H1 (cell line): ENCODE results near the gene MAGEB4. TPM values are rescaled to one million over a fixed set of nuclear protein-coding genes. Genes with fewer than 3 reads are reported as not detected.

Experiments used
- CTCF ChIA-PET: fragments of 300-600 bp; sonication (Branson Sonifier 250); formaldehyde crosslinking; loops from one replicate; lab custom pipeline; 2021; ENCODE audit not compliant: partially characterized antibody; lab: Charles Lee
- POLR2A ChIA-PET: fragments of 300-600 bp; sonication (Branson Sonifier 250); formaldehyde crosslinking; loops from one replicate; lab custom pipeline; 2021; ENCODE audit warnings: inconsistent platforms; ENCODE audit not compliant: partially characterized antibody; lab: Charles Lee
- DNase-seq, 2 experiments: peaks; one replicate each; pipeline versions ENCODE4 v3.0.0 to v3.0.0-alpha.2; 2010 to 2022; ENCODE audit warnings: low spot score in 2 of 2, low read depth in 1 of 2, mixed read lengths in 1 of 2
- FAIRE-seq: peaks from 2 replicates; lab custom pipeline; 2011; peaks lifted over from hg19 to GRCh38; lab: Jason Lieb, UNC
- H2AFZ ChIP-seq: 2 replicates; pipeline ENCODE4 v1.8.1; 2012; ENCODE audit warnings: low read length, inconsistent platforms
- H2AK5ac ChIP-seq: 2 replicates; pipeline ENCODE4 v1.6.1; 2013; ENCODE audit warnings: low read depth, low read length
- H2BK120ac ChIP-seq: replicated peaks from 2 replicates; pipeline ENCODE3; 2013; ENCODE audit warnings: low read depth, low read length, inconsistent platforms
- H2BK12ac ChIP-seq: 2 replicates; pipeline ENCODE4 v1.6.1; 2013; ENCODE audit warnings: low read depth, low read length
- H2BK15ac ChIP-seq: 2 replicates; pipeline ENCODE4 v1.6.1; 2013; ENCODE audit warnings: low read length
- H2BK20ac ChIP-seq: 2 replicates; pipeline ENCODE4 v1.6.1; 2013; ENCODE audit warnings: low read length
- H2BK5ac ChIP-seq: 2 replicates; pipeline ENCODE4 v1.6.1; 2013; ENCODE audit warnings: low read depth, low read length
- H3K14ac ChIP-seq: 2 replicates; pipeline ENCODE4 v1.6.1; 2013; ENCODE audit warnings: inconsistent platforms; ENCODE audit not compliant: insufficient read length
- H3K18ac ChIP-seq: 2 replicates; pipeline ENCODE4 v1.6.1; 2013; ENCODE audit warnings: low read length; ENCODE audit errors: extremely low read depth
- H3K23ac ChIP-seq: 2 replicates; pipeline ENCODE4 v1.6.1; 2013; ENCODE audit warnings: inconsistent platforms; ENCODE audit not compliant: insufficient read length
- H3K23me2 ChIP-seq: 2 replicates; pipeline ENCODE4 v1.6.1; 2013; ENCODE audit warnings: low read depth, low read length
- H3K27ac ChIP-seq: 2 replicates; pipeline ENCODE4 v1.6.1; 2011; ENCODE audit warnings: low read depth, low read length, inconsistent platforms
- H3K27me3 ChIP-seq, 4 experiments: replicated peaks in 1 of 4; 1 replicate in 1 of 4; 2 replicates in 3 of 4; pipeline versions ENCODE4 v1.6.1 to v1.8.1; 2011 to 2013; ENCODE audit warnings: low read length in 3 of 4, mild to moderate bottlenecking in 3 of 4, inconsistent platforms in 2 of 4, mixed read lengths in 2 of 4, moderate library complexity in 1 of 4; ENCODE audit not compliant: control insufficient read depth in 3 of 4, insufficient read depth in 3 of 4; ENCODE audit errors: extremely low read depth in 1 of 4
- H3K36me3 ChIP-seq, 4 experiments: 2 replicates each; pipeline versions ENCODE4 v1.6.1 to v1.8.1; 2011 to 2013; ENCODE audit warnings: mild to moderate bottlenecking in 4 of 4, low read length in 3 of 4, moderate library complexity in 2 of 4, control low read depth in 1 of 4, inconsistent platforms in 1 of 4; ENCODE audit not compliant: insufficient read depth in 4 of 4, control insufficient read depth in 2 of 4
- H3K4ac ChIP-seq: replicated peaks from 2 replicates; pipeline ENCODE3; 2013; ENCODE audit warnings: low read length, low read depth, mixed read lengths, inconsistent platforms; ENCODE audit not compliant: insufficient read length
- H3K4me1 ChIP-seq, 4 experiments: replicated peaks in 1 of 4; 1 replicate in 1 of 4; 2 replicates in 3 of 4; pipeline versions ENCODE4 v1.6.1 to v1.8.1; 2011 to 2013; ENCODE audit warnings: low read length in 3 of 4, inconsistent platforms in 2 of 4, mixed read lengths in 1 of 4; ENCODE audit not compliant: insufficient read depth in 4 of 4, control insufficient read depth in 3 of 4
- H3K4me2 ChIP-seq, 2 experiments: 2 replicates each; pipeline versions ENCODE4 v1.6.1 to v1.8.1; 2011 to 2013; ENCODE audit warnings: low read depth in 2 of 2, low read length in 2 of 2, control low read depth in 1 of 2, inconsistent platforms in 1 of 2, mild to moderate bottlenecking in 1 of 2; ENCODE audit not compliant: insufficient read depth in 1 of 2
- H3K4me3 ChIP-seq, 4 experiments: fragments of 200-600, 300-600 bp in 1 of 4; sonication (generic), shearing (Covaris generic), sonication (Bioruptor Twin) in 1 of 4; 2 replicates each; pipeline versions ENCODE4 v1.5.1 to v1.8.1; 2011 to 2016; ENCODE audit warnings: low read length in 4 of 4, low read depth in 3 of 4, control low read depth in 2 of 4, inconsistent platforms in 2 of 4, mild to moderate bottlenecking in 2 of 4, mixed read lengths in 1 of 4, moderate library complexity in 1 of 4; ENCODE audit not compliant: insufficient read depth in 2 of 4; ENCODE audit errors: extremely low read depth in 1 of 4
- H3K56ac ChIP-seq: replicated peaks from 2 replicates; pipeline ENCODE3; 2013; ENCODE audit warnings: low read depth, mild to moderate bottlenecking, mixed read lengths, low read length, inconsistent platforms; ENCODE audit not compliant: insufficient read length
- H3K79me1 ChIP-seq: 2 replicates; pipeline ENCODE4 v1.6.1; 2013; ENCODE audit warnings: low read depth, low read length, control low read depth
- H3K79me2 ChIP-seq, 2 experiments: 2 replicates each; pipeline versions ENCODE4 v1.6.1 to v1.8.1; 2012 to 2013; ENCODE audit warnings: low read length in 2 of 2, mild to moderate bottlenecking in 2 of 2, inconsistent platforms in 1 of 2; ENCODE audit not compliant: insufficient read depth in 2 of 2, control insufficient read depth in 1 of 2
- H3K9ac ChIP-seq, 4 experiments: replicated peaks in 1 of 4; 1 replicate in 1 of 4; 2 replicates in 3 of 4; pipeline versions ENCODE4 v1.6.1 to v1.8.1; 2011 to 2013; ENCODE audit warnings: low read depth in 3 of 4, low read length in 3 of 4, control low read depth in 2 of 4, mild to moderate bottlenecking in 2 of 4, moderate library complexity in 2 of 4, inconsistent platforms in 1 of 4; ENCODE audit errors: extremely low read depth in 1 of 4
- H3K9me3 ChIP-seq, 2 experiments: 2 replicates each; pipeline versions ENCODE4 v1.6.1 to v1.8.1; 2012 to 2013; ENCODE audit warnings: mild to moderate bottlenecking in 2 of 2, moderate library complexity in 2 of 2, control low read depth in 1 of 2, inconsistent platforms in 1 of 2, low read depth in 1 of 2, low read length in 1 of 2, mixed read lengths in 1 of 2; ENCODE audit not compliant: insufficient read depth in 2 of 2
- H4K20me1 ChIP-seq, 2 experiments: replicated peaks in 1 of 2; 2 replicates each; pipeline versions ENCODE3 to v1.8.1; 2011 to 2013; ENCODE audit warnings: inconsistent platforms in 2 of 2, low read length in 2 of 2, mild to moderate bottlenecking in 1 of 2; ENCODE audit not compliant: insufficient read depth in 2 of 2, control insufficient read depth in 1 of 2
- H4K5ac ChIP-seq: 2 replicates; pipeline ENCODE4 v1.6.1; 2013; ENCODE audit warnings: low read length, low read depth, mixed read lengths, inconsistent platforms; ENCODE audit not compliant: insufficient read length
- H4K8ac ChIP-seq: 2 replicates; pipeline ENCODE4 v1.8.0; 2013; ENCODE audit warnings: mild to moderate bottlenecking, moderate library complexity, low read length, inconsistent platforms; ENCODE audit not compliant: insufficient read depth; ENCODE audit errors: extremely low read depth
- H4K91ac ChIP-seq: replicated peaks from 2 replicates; pipeline ENCODE3; 2013; ENCODE audit warnings: low read length, mixed read lengths, inconsistent platforms; ENCODE audit not compliant: insufficient read length
- ASH2L ChIP-seq: fragments of 200-600, 300-600 bp; sonication (generic); IDR thresholded peaks from one replicate; pipeline ENCODE4 v1.7.1; 2017; ENCODE audit warnings: low read length
- CHD1 ChIP-seq: IDR thresholded peaks from 2 replicates; pipeline ENCODE4 v1.6.1; 2012; ENCODE audit warnings: low read depth, low read length, improper control_type of control experiment
- RBBP5 ChIP-seq: IDR thresholded peaks from 2 replicates; pipeline ENCODE4 v1.7.1; 2012; ENCODE audit warnings: low read depth, mild to moderate bottlenecking, inconsistent platforms, low read length, moderate library complexity, borderline replicate concordance
- SP1 ChIP-seq: IDR thresholded peaks from 2 replicates; pipeline ENCODE4 v1.6.1; 2011; ENCODE audit warnings: low read depth, low read length
- SRF ChIP-seq: IDR thresholded peaks from 2 replicates; pipeline ENCODE4 v1.6.1; 2011; ENCODE audit warnings: mild to moderate bottlenecking, low read depth, low read length, moderate library complexity
- SUZ12 ChIP-seq: fragments of 200-600 bp; sonication (generic); IDR thresholded peaks from 2 replicates; pipeline ENCODE4 v1.6.1; 2012; ENCODE audit warnings: mild to moderate bottlenecking, inconsistent platforms, low read length, moderate library complexity, mixed read lengths
- WGBS, 2 experiments: shearing (Covaris generic) in 1 of 2; methylation state at CpG; one replicate each; pipeline versions ENCODE4 v1.1.6 to v1.1.7; 2013 to 2015; ENCODE audit warnings: low lambda C conversion rate in 2 of 2, mixed read lengths in 2 of 2, inconsistent platforms in 1 of 2, low coverage in 1 of 2, missing lambda C conversion rate in 1 of 2; ENCODE audit not compliant: insufficient replicate concordance in 2 of 2, insufficient coverage in 1 of 2, insufficient read length in 1 of 2; ENCODE audit errors: extremely low coverage in 1 of 2, missing lambda C conversion rate in 1 of 2; 5-methylcytosine and 5-hydroxymethylcytosine counted together
- polyA plus RNA-seq, 7 experiments: library from polyadenylated mRNA; depleted of rRNA in 3 of 7; stranded (reverse) in 5 of 7; unstranded in 2 of 7; fragments of >200 nt in 5 of 7; fragments of 200-250 nt in 2 of 7; gene quantifications; 1 replicate in 5 of 7; 2 replicates in 1 of 7; 4 replicates in 1 of 7; pipeline versions ENCODE4 v1.2.1 to v1.2.3, GENCODE V29; 2011 to 2013; ENCODE audit warnings: missing spikeins in 2 of 7, mixed read lengths in 2 of 7
- total RNA-seq: library from RNA; stranded (reverse); fragmentation: NEBNext Ultra II Directional; extraction: Animal tissue kit (Norgen Biotek cat#: 25700); gene quantifications from 2 replicates; pipeline ENCODE4 v1.2.1, GENCODE V29; 2021

MAGEB4 gene
- total and polyA plus RNA-seq, 2 of the 8 experiments (the other 6 are each of a cell fraction or from before 2014, with no cell fraction given), result not detected

DNA sequence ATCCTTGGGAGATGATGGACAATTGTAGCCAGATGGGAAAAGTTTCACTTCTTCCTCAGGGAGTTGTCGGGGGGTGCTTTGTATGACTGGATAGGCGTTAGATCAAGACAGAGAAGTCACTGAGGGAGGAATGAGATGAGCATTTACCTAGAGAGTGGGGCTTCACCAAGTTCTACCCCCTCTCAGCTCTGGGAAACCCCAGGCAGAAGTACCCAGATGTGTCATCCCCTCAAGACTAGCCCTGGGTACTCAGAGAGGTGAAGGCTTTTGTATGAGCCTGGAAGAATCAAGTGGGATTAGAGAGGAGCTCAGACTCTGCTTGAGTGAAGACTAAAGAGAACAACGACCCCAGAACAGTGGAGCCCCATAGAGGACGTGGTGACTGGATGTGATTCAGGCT lies 7.1 kb downstream of the MAGEB4 start:
- Histone ChIP-seq H3K18ac (no peak overlapping the region), H3K23ac (no peak overlapping the region), H3K4ac (no peak overlapping the region), H4K20me1 (no peaks in the 10 kb centered on the region), H3K56ac (no peak overlapping the region), H2BK20ac (no peak overlapping the region), H3K9me3 (no peaks in the 10 kb centered on the region; a peak in 1 of 4 replicates), H2AK5ac (no peak overlapping the region), H3K4me2 (no peak overlapping the region), H2BK12ac (no peak overlapping the region), H3K4me3 (no peak overlapping the region), H2BK5ac (no peak overlapping the region), H3K36me3 (no peaks in the 10 kb centered on the region), H3K4me1 (0 out of 7 replicates have a peak, but pooled peaks cover 0 to 4% (median 0%) of the 10 kb centered on the region in 4 experiments), H3K27me3 (no peaks in the 10 kb centered on the region), H4K91ac (no peak overlapping the region), H3K9ac (no peak overlapping the region), H4K5ac (no peak overlapping the region), H3K79me1 (no peaks in the 10 kb centered on the region), H3K27ac (no peak overlapping the region), H3K79me2 (no peaks in the 10 kb centered on the region), H3K14ac (no peak overlapping the region), H2AFZ (no peak overlapping the region), H3K23me2 (no peaks in the 10 kb centered on the region), H2BK120ac (no peak overlapping the region), H2BK15ac (no peak overlapping the region), H4K8ac (no peak overlapping the region)
- WGBS, 2 experiments, result 83% methylated on average over 4 of the region's 4 CpGs; no CpG with 5 or more reads in 1 of the 2 experiments
- CTCF ChIA-PET, result interaction anchor here (1.5 kb wide), 1 partner anchor 107 kb away, joined by 5 read pairs; no protein-coding TSS in a partner anchor
- POLR2A ChIA-PET, result no interaction called here
- FAIRE-seq (no peak), DNase-seq (no peak)
- no peak for TF ChIP-seq ASH2L
- no peak for TF ChIP-seq RBBP5
- TF ChIP-seq SRF, result no peak
- no peak for TF ChIP-seq SP1
- TF ChIP-seq SUZ12, result no peak
- no peak for TF ChIP-seq CHD1
